Heart left ventricle (tissue), 13 donors: ENCODE results near the gene BAIAP3.
A peak's percentile ranks its signal among the peaks of the same experiment; 100 is the strongest.

Experiments
- CTCF ChIP-seq, 12 donors: fragments of 200-600 bp; sonication (generic) in 4 of 12; IDR thresholded peaks; one replicate each; pipeline versions ENCODE4 v1.5.0 to v1.8.0; 2018 to 2022; ENCODE audit warnings: antibody characterized with exemption in 12 of 12, mild to moderate bottlenecking in 5 of 12
- POLR2A ChIP-seq, 2 donors: fragments of 450-650 bp; IDR thresholded peaks; one replicate each; pipeline ENCODE4 v1.6.1; 2017; ENCODE audit warnings: antibody characterized with exemption in 2 of 2, mild to moderate bottlenecking in 2 of 2, moderate library complexity in 2 of 2
- donor health status: ischemic (EF 13 %, LVEDD 7.1; RV severe dilation, severe dysfunction).
- donor health status: DM: no; HTN: yes; CAD: no.
- donor health status: DM: no; HTN: no; CAD: no.
- donor health status: ischemic (EF 25% LVEDD 6.9; RV normal size, moderate dysfunction).
- donor health status: ischemic (EF 25% LVEDD 5.7; RV mildly dilated, moderate dysfunction).
- donor health status: ischemic (EF 35%, LVEDD 5.7; RV mildly dilated, moderate dysfunction).
- donor health status: nonischemic (EF 11% LVEDD 7.7; RV severe dilation, severe dysfunction).
- donor health status: DM: yes; HTN: yes; CAD: no.
- donor health status: PGD.
- donor health status: ischemic (EF 29% LVEDD 5.4; RV normal size, mild dysfunction).
- donor health status: nonischemic (EF 23%, LVEDD 6.1; RV moderate dilation, normal function).

GRCh38 chr16:1330260-1330914 lies 3.1 kb upstream of the BAIAP3 start:
- TF ChIP-seq CTCF (IDR thresholded peaks at IDR 0.05) (peak in 7 of 12 donors; percentile 14 to 41 (median 35)), POLR2A (IDR thresholded peaks at IDR 0.05) (no peak)
